LNCaP clone FGC (cell line): ENCODE data around the gene PCDHGA7.
A peak's percentile ranks its signal among the peaks of the same experiment; 100 is the strongest.

Experiments
- DNase-seq: peaks from one replicate; pipeline ENCODE4 v3.0.0-alpha.2; 2011; ENCODE audit warnings: low read depth
- H3K4me3 ChIP-seq: 2 replicates; pipeline ENCODE4 v1.5.1; 2011; ENCODE audit warnings: mild to moderate bottlenecking, low read depth, low read length, control low read depth
- CTCF ChIP-seq: IDR thresholded peaks from 2 replicates; pipeline ENCODE4 v1.5.1; 2012; ENCODE audit warnings: mild to moderate bottlenecking; ENCODE audit not compliant: control insufficient read depth, insufficient read depth; ENCODE audit errors: extremely low read depth

PCDHGA7 gene

GRCh38 chr5:141419074-141419880, 36.7 kb downstream of the PCDHGA7 start:
- H3K4me3 ChIP-seq: no peak overlapping the region
- no peak for TF ChIP-seq CTCF
- DNase-seq: no peak

DNA sequence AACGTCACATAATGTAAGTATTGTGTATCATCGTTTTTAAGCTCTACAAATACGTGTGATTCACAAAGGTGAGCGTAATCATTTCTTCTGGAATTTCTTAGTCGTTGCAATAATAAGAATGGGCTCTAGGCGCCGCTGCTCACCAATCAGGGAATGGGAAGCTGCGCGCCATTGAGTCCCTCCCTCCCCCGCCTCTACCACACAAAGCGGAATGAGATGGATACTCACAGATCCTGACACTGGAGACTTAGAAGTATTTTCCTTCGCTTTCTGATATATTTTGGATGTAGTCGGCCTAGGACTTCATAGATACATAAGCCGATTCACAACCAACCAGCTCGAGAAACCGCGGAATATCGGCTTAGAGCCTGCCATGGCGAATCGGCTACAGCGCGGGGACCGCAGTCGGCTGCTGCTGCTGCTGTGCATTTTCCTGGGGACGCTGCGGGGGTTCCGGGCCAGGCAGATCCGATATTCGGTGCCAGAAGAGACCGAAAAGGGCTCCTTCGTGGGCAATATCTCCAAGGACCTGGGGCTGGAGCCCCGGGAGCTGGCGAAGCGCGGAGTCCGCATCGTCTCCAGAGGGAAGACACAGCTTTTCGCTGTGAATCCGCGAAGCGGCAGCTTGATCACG, 38.4 kb downstream of the PCDHGA7 start, which contains the start of gene PCDHGA11:
Gene PCDHGA11 (plus strand): TSS at position 197 of the 634 bp plus-strand sequence. CDS start 177 bp downstream, at position 374.
- DNase-seq: no peak
- 0 out of 2 replicates have a peak, but pooled peaks have one; percentile 5 for TF ChIP-seq CTCF
- H3K4me3 ChIP-seq: no peak within 1 kb of the TSS

DNA sequence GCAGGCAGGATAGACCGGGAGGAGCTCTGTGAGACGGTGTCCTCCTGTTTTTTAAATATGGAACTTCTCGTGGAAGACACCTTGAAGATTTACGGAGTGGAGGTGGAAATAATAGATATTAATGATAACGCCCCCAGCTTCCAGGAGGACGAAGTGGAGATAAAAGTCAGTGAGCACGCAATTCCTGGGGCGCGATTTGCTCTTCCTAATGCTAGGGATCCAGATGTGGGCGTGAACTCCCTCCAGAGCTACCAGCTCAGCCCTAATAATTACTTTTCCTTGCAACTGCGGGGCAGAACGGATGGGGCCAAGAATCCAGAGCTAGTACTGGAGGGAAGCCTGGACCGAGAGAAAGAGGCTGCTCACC, 38.9 kb downstream of the PCDHGA7 start:
- no peak for TF ChIP-seq CTCF
- no peak overlapping the region for H3K4me3 ChIP-seq
- DNase-seq: no peak

- DNase-seq: no peak
- no peak overlapping the region for H3K4me3 ChIP-seq
Observed at GRCh38 chr5:141422742-141423291, 40.3 kb downstream of the PCDHGA7 start.

GRCh38 chr5:141427783-141428426, 45.4 kb downstream of the PCDHGA7 start:
- DNase-seq: no peak
- no peak overlapping the region for H3K4me3 ChIP-seq
- no peak for TF ChIP-seq CTCF

More at GRCh38 chr5:141422742-141423291, 40.3 kb downstream of the PCDHGA7 start:
- no peak for TF ChIP-seq CTCF

DNA sequence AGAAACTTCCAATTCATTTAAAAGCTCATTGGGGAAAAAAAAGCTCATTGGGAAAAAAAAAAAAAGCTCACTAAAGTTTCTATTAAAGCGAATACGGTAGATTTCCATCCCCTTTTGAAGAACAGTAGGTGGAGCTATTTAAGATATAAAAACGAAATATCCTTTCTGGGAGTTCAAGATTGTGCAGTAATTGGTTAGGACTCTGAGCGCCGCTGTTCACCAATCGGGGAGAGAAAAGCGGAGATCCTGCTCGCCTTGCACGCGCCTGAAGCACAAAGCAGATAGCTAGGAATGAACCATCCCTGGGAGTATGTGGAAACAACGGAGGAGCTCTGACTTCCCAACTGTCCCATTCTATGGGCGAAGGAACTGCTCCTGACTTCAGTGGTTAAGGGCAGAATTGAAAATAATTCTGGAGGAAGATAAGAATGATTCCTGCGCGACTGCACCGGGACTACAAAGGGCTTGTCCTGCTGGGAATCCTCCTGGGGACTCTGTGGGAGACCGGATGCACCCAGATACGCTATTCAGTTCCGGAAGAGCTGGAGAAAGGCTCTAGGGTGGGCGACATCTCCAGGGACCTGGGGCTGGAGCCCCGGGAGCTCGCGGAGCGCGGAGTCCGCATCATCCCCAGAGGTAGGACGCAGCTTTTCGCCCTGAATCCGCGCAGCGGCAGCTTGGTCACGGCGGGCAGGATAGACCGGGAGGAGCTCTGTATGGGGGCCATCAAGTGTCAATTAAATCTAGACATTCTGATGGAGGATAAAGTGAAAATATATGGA, 48.0 kb downstream of the PCDHGA7 start, which contains the start of gene PCDHGA12:
Gene PCDHGA12 (plus strand): TSS at position 176 of the 782 bp plus-strand sequence. CDS start 253 bp downstream, at position 429.
- peak; percentile 62 for TF ChIP-seq CTCF
- peak; percentile 45 for DNase-seq
- peak within 1 kb of the TSS; percentile 42 for H3K4me3 ChIP-seq
